Left lung (tissue), 10 donors: ENCODE measurements around the gene CDH4. TPM values are rescaled to one million over a fixed set of nuclear protein-coding genes. Genes with fewer than 3 reads are reported as not detected.

ENCODE experiments used
- ATAC-seq: fragments of 200-7000 bp; cut with Tn5 transposase; one replicate; pipeline ENCODE4 v1.9.1; 2020; ENCODE audit warnings: moderate library complexity
- DNase-seq, 4 donors: peaks; one replicate each; pipeline ENCODE4 v3.0.0-alpha.2; 2013 to 2020
- H3K27ac ChIP-seq, 2 donors: fragments of 200-600 bp; sonication (generic) in 1 of 2; one replicate each; pipeline versions ENCODE4 v1.5.0 to v1.8.0; 2020 to 2021
- H3K27me3 ChIP-seq, 2 donors: fragments of 200-600 bp; sonication (generic) in 1 of 2; one replicate each; pipeline versions ENCODE4 v1.5.0 to v1.8.0; 2020 to 2021
- H3K36me3 ChIP-seq, 2 donors: fragments of 200-600 bp; sonication (generic) in 1 of 2; one replicate each; pipeline versions ENCODE4 v1.5.0 to v1.8.0; 2020 to 2021
- H3K4me1 ChIP-seq, 2 donors: fragments of 200-600 bp; one replicate each; pipeline ENCODE4 v1.8.0; 2021
- H3K4me3 ChIP-seq, 2 donors: fragments of 200-600 bp; sonication (generic) in 1 of 2; one replicate each; pipeline versions ENCODE4 v1.5.0 to v1.8.0; 2020 to 2021; ENCODE audit warnings: mild to moderate bottlenecking in 1 of 2
- H3K9me3 ChIP-seq, 2 donors: fragments of 200-600 bp; sonication (generic) in 1 of 2; one replicate each; pipeline versions ENCODE4 v1.5.0 to v1.8.0; 2020 to 2021
- intact Hi-C, 2 donors: fragments of 100-400 bp; cut with DNase I; formaldehyde crosslinking; loops; one replicate each; pipeline versions ENCODE4 v1.11.2 to v1.14.2; 2022
- polyA plus RNA-seq, 6 donors: library from polyadenylated mRNA; unstranded; fragments of 120-200 nt; gene quantifications; one replicate each; pipeline ENCODE4 v1.2.1, GENCODE V29; 2013; ENCODE audit not compliant: insufficient read length in 6 of 6
- total RNA-seq, 2 donors: library from RNA; stranded (reverse); fragmentation: NEBNext Ultra II Directional; extraction: Animal tissue kit (Norgen Biotek cat#: 25700); gene quantifications; one replicate each; pipeline ENCODE4 v1.2.1, GENCODE V29; 2021
- TF ChIP-seq, protein P1 (sequence below), 2 donors: fragments of 200-600 bp; sonication (generic) in 1 of 2; IDR thresholded peaks; one replicate each; pipeline versions ENCODE4 v1.5.0 to v1.8.0; 2021; ENCODE audit warnings: antibody characterized with exemption in 2 of 2
- donor health status: DM: no; HTN: yes; CAD: no.
- donor health status: DM: no; HTN: no; CAD: no.

The CDH4 gene
- total and polyA plus RNA-seq, 8 donors = 0.24 to 10.8 (median 5.1) TPM

DNA sequence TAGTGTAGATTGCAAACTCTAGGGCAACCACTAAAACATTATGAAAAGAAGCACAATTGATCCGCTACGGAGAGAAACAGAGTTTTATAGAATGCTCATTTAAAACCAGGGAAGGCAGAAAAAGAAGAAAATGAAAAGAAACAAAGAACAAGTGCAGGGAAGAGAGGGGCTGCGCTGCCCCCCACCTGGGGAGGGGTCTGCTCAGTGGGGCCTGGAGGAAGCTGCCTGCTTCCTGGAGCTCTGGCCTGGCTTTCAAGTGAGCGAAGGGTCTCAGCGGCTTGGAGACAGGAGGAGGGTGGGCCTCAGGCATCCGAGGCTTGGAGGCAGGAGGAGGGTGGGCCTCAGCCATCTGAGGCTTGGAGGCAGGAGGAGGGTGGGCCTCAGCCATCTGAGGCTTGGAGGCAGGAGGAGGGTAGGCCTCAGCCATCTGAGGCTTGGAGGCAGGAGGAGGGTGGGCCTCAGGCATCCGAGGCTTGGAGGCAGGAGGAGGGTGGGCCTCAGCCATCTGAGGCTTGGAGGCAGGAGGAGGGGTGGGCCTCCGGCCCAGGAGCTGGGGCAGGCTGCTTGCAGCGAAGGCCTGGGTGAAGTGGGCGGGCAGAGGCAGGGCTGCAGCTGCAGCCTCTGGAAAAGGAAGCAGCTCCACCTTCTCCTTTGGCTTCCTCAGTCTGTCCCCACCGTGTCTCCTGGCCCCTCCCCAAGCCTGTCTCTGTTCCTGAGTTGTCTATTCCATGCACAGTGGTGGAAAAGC, 407.4 kb downstream of the CDH4 start:
- no peaks in the 10 kb centered on the region for H3K36me3 ChIP-seq
- peaks cover 0 to 17% of the 10 kb centered on the region in 2 donors for H3K27me3 ChIP-seq
- ATAC-seq = no peak
- no peak overlapping the region for H3K27ac ChIP-seq
- DNase-seq = no peak
- H3K9me3 ChIP-seq = peaks cover 0 to 6% of the 10 kb centered on the region in 2 donors
- TF ChIP-seq, protein P1, sequence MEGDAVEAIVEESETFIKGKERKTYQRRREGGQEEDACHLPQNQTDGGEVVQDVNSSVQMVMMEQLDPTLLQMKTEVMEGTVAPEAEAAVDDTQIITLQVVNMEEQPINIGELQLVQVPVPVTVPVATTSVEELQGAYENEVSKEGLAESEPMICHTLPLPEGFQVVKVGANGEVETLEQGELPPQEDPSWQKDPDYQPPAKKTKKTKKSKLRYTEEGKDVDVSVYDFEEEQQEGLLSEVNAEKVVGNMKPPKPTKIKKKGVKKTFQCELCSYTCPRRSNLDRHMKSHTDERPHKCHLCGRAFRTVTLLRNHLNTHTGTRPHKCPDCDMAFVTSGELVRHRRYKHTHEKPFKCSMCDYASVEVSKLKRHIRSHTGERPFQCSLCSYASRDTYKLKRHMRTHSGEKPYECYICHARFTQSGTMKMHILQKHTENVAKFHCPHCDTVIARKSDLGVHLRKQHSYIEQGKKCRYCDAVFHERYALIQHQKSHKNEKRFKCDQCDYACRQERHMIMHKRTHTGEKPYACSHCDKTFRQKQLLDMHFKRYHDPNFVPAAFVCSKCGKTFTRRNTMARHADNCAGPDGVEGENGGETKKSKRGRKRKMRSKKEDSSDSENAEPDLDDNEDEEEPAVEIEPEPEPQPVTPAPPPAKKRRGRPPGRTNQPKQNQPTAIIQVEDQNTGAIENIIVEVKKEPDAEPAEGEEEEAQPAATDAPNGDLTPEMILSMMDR (IDR thresholded peaks at IDR 0.05) = no peak
- intact Hi-C loops = no loop called here
- no peak overlapping the region for H3K4me3 ChIP-seq
- H3K4me1 ChIP-seq = no peaks in the 10 kb centered on the region

DNA sequence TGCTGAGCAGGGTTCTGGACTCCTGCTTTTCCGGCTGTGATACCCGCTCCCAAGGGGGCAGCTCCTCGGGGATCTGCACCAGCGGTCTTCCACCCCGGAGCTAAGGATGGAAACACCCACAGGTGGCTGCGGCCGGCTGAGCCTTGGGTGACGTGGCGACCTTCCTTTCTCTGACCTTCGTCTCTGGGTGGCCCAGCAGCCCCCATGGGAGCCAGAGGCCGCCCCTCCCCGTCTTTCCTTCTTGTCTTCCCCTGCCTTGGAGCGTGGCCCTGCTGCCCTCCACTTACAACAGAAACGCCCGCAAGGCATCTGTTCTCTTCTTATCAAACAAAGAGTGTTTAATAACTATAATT, 407.9 kb downstream of the CDH4 start:
- ATAC-seq (no peak), DNase-seq (no peak)
- no peaks in the 10 kb centered on the region for H3K36me3 ChIP-seq
- peaks cover 0 to 19% of the 10 kb centered on the region in 2 donors for H3K27me3 ChIP-seq
- no peak overlapping the region for H3K4me3 ChIP-seq
- TF ChIP-seq, protein P1 (IDR thresholded peaks at IDR 0.05) = no peak
- intact Hi-C loops = no loop called here
- H3K9me3 ChIP-seq = peaks cover 0 to 5% of the 10 kb centered on the region in 2 donors
- no peaks in the 10 kb centered on the region for H3K4me1 ChIP-seq
- H3K27ac ChIP-seq = no peak overlapping the region

DNA sequence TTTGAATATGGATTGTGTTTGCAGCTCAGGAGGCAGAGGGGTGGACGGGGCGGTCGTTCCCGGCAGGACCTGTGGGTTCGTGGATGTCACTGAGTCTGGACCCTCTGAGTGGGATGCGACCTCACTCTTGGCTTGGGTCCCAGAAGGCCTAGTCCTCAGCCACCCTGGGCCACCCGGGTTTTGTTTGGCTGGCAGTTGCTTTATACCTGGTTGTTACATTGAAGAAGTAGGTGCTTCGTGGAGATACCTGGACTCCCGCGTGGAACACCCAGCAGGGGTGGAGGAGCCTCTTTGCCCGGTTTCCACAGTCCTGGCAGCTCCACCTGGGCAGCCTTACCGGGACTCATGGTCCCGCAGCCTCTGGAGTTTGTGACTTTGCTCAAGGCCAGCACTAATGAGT, 408.5 kb downstream of the CDH4 start:
- DNase-seq (no peak), ATAC-seq (no peak)
- Histone ChIP-seq H3K4me1 (no peaks in the 10 kb centered on the region), H3K4me3 (no peak overlapping the region), H3K27me3 (peaks cover 0 to 25% of the 10 kb centered on the region in 2 donors), H3K36me3 (no peaks in the 10 kb centered on the region), H3K9me3 (peaks cover 0 to 3% of the 10 kb centered on the region in 2 donors), H3K27ac (no peak overlapping the region)
- TF ChIP-seq, protein P1 (IDR thresholded peaks at IDR 0.05) = no peak
- intact Hi-C loops = no loop called here

DNA sequence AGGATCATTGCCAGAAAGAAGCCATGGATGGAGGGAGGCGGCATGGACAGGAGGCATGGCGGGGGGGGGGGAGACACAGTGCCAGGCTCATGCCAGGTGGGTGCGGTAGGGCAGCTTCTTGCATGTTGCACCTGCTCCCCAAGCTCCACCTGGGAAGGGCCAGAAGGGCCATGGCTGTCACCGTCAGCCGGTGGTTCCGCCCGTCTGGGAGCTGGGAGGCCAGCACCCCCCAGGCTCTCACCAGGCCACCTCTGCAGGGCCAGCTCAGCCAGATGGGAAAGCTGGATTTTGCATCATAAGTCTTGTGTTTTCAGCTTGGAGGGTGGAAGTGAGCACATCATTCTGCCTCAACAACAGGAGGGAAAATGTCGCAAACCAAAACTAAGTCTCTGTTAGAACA, 409.0 kb downstream of the CDH4 start:
- intact Hi-C loops = no loop called here
- DNase-seq (no peak), ATAC-seq (no peak)
- Histone ChIP-seq H3K36me3 (no peaks in the 10 kb centered on the region), H3K27me3 (peaks cover 0 to 30% of the 10 kb centered on the region in 2 donors), H3K4me1 (no peaks in the 10 kb centered on the region), H3K27ac (no peak overlapping the region), H3K9me3 (peaks cover 0 to 3% of the 10 kb centered on the region in 2 donors), H3K4me3 (no peak overlapping the region)
- TF ChIP-seq, protein P1 (IDR thresholded peaks at IDR 0.05) = no peak

DNA sequence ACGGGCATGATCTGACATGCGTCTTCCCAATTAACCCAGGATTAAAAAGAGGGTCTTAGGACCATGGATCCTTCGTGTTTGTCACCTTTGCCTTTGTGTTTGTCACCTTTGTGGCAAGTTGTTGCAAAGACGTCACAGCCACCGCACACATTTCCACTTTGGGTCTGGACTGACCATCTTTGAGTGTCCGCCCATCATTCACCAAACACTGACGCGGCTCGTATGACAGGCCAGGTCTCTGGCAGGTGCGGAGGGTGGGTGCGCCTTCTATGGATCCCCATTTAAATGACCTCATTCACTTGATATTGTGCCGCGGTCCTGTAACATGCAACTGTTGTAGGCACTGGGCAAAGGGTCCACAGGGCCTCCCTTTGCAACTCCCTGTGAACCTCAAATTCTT, 409.5 kb downstream of the CDH4 start:
- no peak for ATAC-seq
- Histone ChIP-seq H3K4me3 (no peak overlapping the region), H3K9me3 (peaks cover 0 to 9% of the 10 kb centered on the region in 2 donors), H3K4me1 (no peaks in the 10 kb centered on the region), H3K27ac (no peak overlapping the region), H3K36me3 (no peaks in the 10 kb centered on the region), H3K27me3 (peaks cover 0 to 35% of the 10 kb centered on the region in 2 donors)
- intact Hi-C loops = no loop called here
- no peak for DNase-seq
- TF ChIP-seq, protein P1 (IDR thresholded peaks at IDR 0.05) = no peak
